Peyer's patch (tissue), 4 donors: Measurements from ENCODE around the gene TSPAN3. TPM values are rescaled to one million over a fixed set of nuclear protein-coding genes. Genes with fewer than 3 reads are reported as not detected.
A peak's percentile ranks its signal among the peaks of the same experiment; 100 is the strongest.

Source experiments
- DNase-seq, 3 donors: peaks; one replicate each; pipeline ENCODE4 v3.0.0-alpha.2; 2017 to 2019
- H3K27ac ChIP-seq, 4 donors: fragments of 200-600 bp; sonication (generic); one replicate each; pipeline ENCODE4 v1.5.1; 2016 to 2019
- H3K27me3 ChIP-seq, 2 donors: fragments of 200-600 bp; sonication (generic); one replicate each; pipeline ENCODE4 v1.5.1; 2019
- H3K36me3 ChIP-seq, 3 donors: fragments of 200-600 bp; sonication (generic); one replicate each; pipeline ENCODE4 v1.5.1; 2016 to 2019
- H3K4me1 ChIP-seq, 4 donors: fragments of 200-600 bp; sonication (generic); one replicate each; pipeline ENCODE4 v1.5.1; 2016 to 2019
- H3K4me3 ChIP-seq, 4 donors: fragments of 200-600 bp; sonication (generic); 1 replicate in 3 of 4; 2 replicates in 1 of 4; pipeline ENCODE4 v1.5.1; 2016 to 2019; ENCODE audit warnings: mild to moderate bottlenecking in 1 of 4
- H3K9me3 ChIP-seq, 4 donors: fragments of 200-600 bp; sonication (generic); one replicate each; pipeline ENCODE4 v1.5.1; 2016 to 2019; ENCODE audit warnings: mild to moderate bottlenecking in 1 of 4
- CTCF ChIP-seq, 6 experiments: fragments of 450-650 bp in 4 of 6; fragments of 200-600 bp in 2 of 6; sonication (generic) in 1 of 6; IDR thresholded peaks; one replicate each; pipeline ENCODE4 v1.5.1; 2017 to 2019; ENCODE audit warnings: antibody characterized with exemption in 6 of 6, mild to moderate bottlenecking in 3 of 6, moderate library complexity in 1 of 6
- POLR2A ChIP-seq, 2 donors: fragments of 450-650 bp; IDR thresholded peaks; one replicate each; pipeline ENCODE4 v1.5.1; 2017; ENCODE audit warnings: antibody characterized with exemption in 2 of 2, mild to moderate bottlenecking in 2 of 2, moderate library complexity in 2 of 2
- total RNA-seq, 4 donors: library from RNA; depleted of rRNA; stranded (reverse); fragments of >200 nt; gene quantifications; one replicate each; pipeline ENCODE4 v1.1.0, GENCODE V29; 2016

TSPAN3 gene
- total RNA-seq, 4 donors from 2014 or later = 92.4 to 778 (median 563) TPM

GRCh38 chr15:76996076-76996525 is 74.8 kb downstream of the TSPAN3 start:
- no peaks in the 10 kb centered on the region for H3K27me3 ChIP-seq
- H3K9me3 ChIP-seq = no peaks in the 10 kb centered on the region
- DNase-seq = peak in 2 of 3 donors; percentile 42 to 46
- H3K27ac ChIP-seq = peak overlapping the region; percentile 69 to 87 (median 80)
- H3K4me1 ChIP-seq = peaks cover 0 to 22% (median 15%) of the 10 kb centered on the region in 4 donors
- peak overlapping the region; percentile 37 to 51 (median 46) for H3K4me3 ChIP-seq
- no peaks in the 10 kb centered on the region for H3K36me3 ChIP-seq
- TF ChIP-seq POLR2A (IDR thresholded peaks at IDR 0.05) (no peak), CTCF (IDR thresholded peaks at IDR 0.05) (no peak)

GRCh38 chr15:76994971-76995945 is 75.7 kb downstream of the TSPAN3 start, which contains the start of gene PSTPIP1:
TSS of gene PSTPIP1 (plus strand) at chr15:76995126. CDS start at chr15:76995574, 448 bp downstream.
- no peaks in the 10 kb centered on the region for H3K27me3 ChIP-seq
- peak; percentile 59 to 88 (median 83) for DNase-seq
- no peaks in the 10 kb centered on the region for H3K9me3 ChIP-seq
- peak within 1 kb of the TSS; percentile 69 to 87 (median 80) for H3K27ac ChIP-seq
- H3K4me3 ChIP-seq = peak within 1 kb of the TSS; percentile 37 to 51 (median 46)
- H3K36me3 ChIP-seq = no peaks in the 10 kb centered on the region
- H3K4me1 ChIP-seq = peaks cover 0 to 22% (median 15%) of the 10 kb centered on the region in 4 donors
- peak in 1 of 2 donors; percentile 30 for TF ChIP-seq POLR2A (IDR thresholded peaks at IDR 0.05)
- no peak for TF ChIP-seq CTCF (IDR thresholded peaks at IDR 0.05)

- H3K27ac ChIP-seq = peak overlapping the region; percentile 69 to 87 (median 80)
- peak overlapping the region in 3 of 4 donors; percentile 37 to 51 (median 45) for H3K4me3 ChIP-seq
- H3K27me3 ChIP-seq = no peaks in the 10 kb centered on the region
- DNase-seq = peak in 1 of 3 donors; percentile 37
- H3K4me1 ChIP-seq = peaks cover 0 to 22% (median 15%) of the 10 kb centered on the region in 4 donors
- no peak for TF ChIP-seq POLR2A (IDR thresholded peaks at IDR 0.05)
- TF ChIP-seq CTCF (IDR thresholded peaks at IDR 0.05) = no peak
- no peaks in the 10 kb centered on the region for H3K36me3 ChIP-seq
- H3K9me3 ChIP-seq = no peaks in the 10 kb centered on the region
These were observed 76.4 kb downstream of the TSPAN3 start for GRCh38 chr15:76994496-76994895.

GRCh38 chr15:76994001-76994400 is 76.9 kb downstream of the TSPAN3 start:
- H3K27ac ChIP-seq = peak overlapping the region; percentile 69 to 87 (median 80)
- H3K4me3 ChIP-seq = no peak overlapping the region
- H3K36me3 ChIP-seq = no peaks in the 10 kb centered on the region
- TF ChIP-seq CTCF (IDR thresholded peaks at IDR 0.05) = no peak
- no peak for TF ChIP-seq POLR2A (IDR thresholded peaks at IDR 0.05)
- DNase-seq = peak in 1 of 3 donors; percentile 58
- peaks cover 0 to 22% (median 15%) of the 10 kb centered on the region in 4 donors for H3K4me1 ChIP-seq
- no peaks in the 10 kb centered on the region for H3K27me3 ChIP-seq
- no peaks in the 10 kb centered on the region for H3K9me3 ChIP-seq

GRCh38 chr15:76993114-76993725 is 77.7 kb downstream of the TSPAN3 start:
- H3K36me3 ChIP-seq = no peaks in the 10 kb centered on the region
- peaks cover 0 to 26% (median 19%) of the 10 kb centered on the region in 4 donors for H3K4me1 ChIP-seq
- no peaks in the 10 kb centered on the region for H3K9me3 ChIP-seq
- DNase-seq = peak in 1 of 3 donors; percentile 34
- peak overlapping the region in 1 of 4 donors; percentile 87 for H3K27ac ChIP-seq
- TF ChIP-seq CTCF (IDR thresholded peaks at IDR 0.05) (no peak), POLR2A (IDR thresholded peaks at IDR 0.05) (no peak)
- no peak overlapping the region for H3K4me3 ChIP-seq
- no peaks in the 10 kb centered on the region for H3K27me3 ChIP-seq
